ENCODE measurements around the gene TSHZ2.
"Not testable (repeated sequence)": the region's sequence is repeated elsewhere in the genome, so short reads cannot be mapped to it uniquely, and the experiment has no call there.

Gene TSHZ2

GRCh38 chr20:53071833-53072232, 99.7 kb downstream of the TSHZ2 start:
- DNase-seq, result no peak

GRCh38 chr20:53072923-53073579, 100.9 kb downstream of the TSHZ2 start:
- no peak for DNase-seq

- DNase-seq, result no peak
Measured at GRCh38 chr20:53073636-53074415, 101.7 kb downstream of the TSHZ2 start.

- DNase-seq, result no peak
Measured at GRCh38 chr20:53074811-53075314, 102.7 kb downstream of the TSHZ2 start.

- no peak for DNase-seq
Measured at GRCh38 chr20:53076668-53077067, 104.5 kb downstream of the TSHZ2 start.

- DNase-seq, result peak; percentile 12
Measured at GRCh38 chr20:53077373-53078205, 105.4 kb downstream of the TSHZ2 start.

- no peak for DNase-seq
Measured at GRCh38 chr20:53078761-53079160, 106.6 kb downstream of the TSHZ2 start.

- no peak for DNase-seq
Measured at GRCh38 chr20:53079261-53079691, 107.1 kb downstream of the TSHZ2 start.

GRCh38 chr20:53079828-53080686, 107.9 kb downstream of the TSHZ2 start:
- no peak for DNase-seq

GRCh38 chr20:53080687-53080962, 108.5 kb downstream of the TSHZ2 start:
- DNase-seq, result no peak

GRCh38 chr20:53080969-53081871, 109.1 kb downstream of the TSHZ2 start:
- DNase-seq, result peak; percentile 72

- DNase-seq, result peak; percentile 54
Measured at GRCh38 chr20:53081916-53082863, 110.0 kb downstream of the TSHZ2 start.

- DNase-seq, result no peak
Measured at GRCh38 chr20:53083411-53083810, 111.3 kb downstream of the TSHZ2 start.

GRCh38 chr20:53084408-53084997, 112.3 kb downstream of the TSHZ2 start:
- DNase-seq, result no peak

GRCh38 chr20:53085720-53086119, 113.6 kb downstream of the TSHZ2 start:
- DNase-seq, result no peak

GRCh38 chr20:53087037-53087777, 115.0 kb downstream of the TSHZ2 start:
- DNase-seq, result no peak

GRCh38 chr20:53088786-53089185, 116.6 kb downstream of the TSHZ2 start:
- no peak for DNase-seq

- not testable (repeated sequence) for DNase-seq
Measured at GRCh38 chr20:53089851-53090250, 117.7 kb downstream of the TSHZ2 start.

GRCh38 chr20:53091789-53092188, 119.6 kb downstream of the TSHZ2 start:
- no peak for DNase-seq
